A549 (cell line): ENCODE data around the gene BMP3.

Experiments
- CEBPB ChIP-seq, 2 experiments: fragments of >200 bp in 1 of 2; sonication (Bioruptor Twin) in 1 of 2; formaldehyde crosslinking in 1 of 2; IDR thresholded peaks; 2 replicates each; pipeline ENCODE4 v1.6.1; 2012 to 2016
- EP300 ChIP-seq, 2 experiments: fragments of >200 bp; sonication (Bioruptor Twin); formaldehyde crosslinking; IDR thresholded peaks; 2 replicates in 1 of 2; 3 replicates in 1 of 2; pipeline ENCODE4 v1.6.1; 2016 to 2017
- ESRRA ChIP-seq: fragments of 150-350 bp; IDR thresholded peaks from 2 replicates; pipeline ENCODE4 v1.6.1; 2014; ENCODE audit warnings: mild to moderate bottlenecking, low read length, borderline replicate concordance
- JUNB ChIP-seq: fragments of >200 bp; sonication (Bioruptor Twin); formaldehyde crosslinking; IDR thresholded peaks from 2 replicates; pipeline ENCODE4 v1.6.1; 2016
- POLR2A ChIP-seq: IDR thresholded peaks from 2 replicates; pipeline ENCODE4 v1.6.1; 2012; ENCODE audit warnings: mild to moderate bottlenecking, low read length
- RAD21 ChIP-seq, 2 experiments: fragments of >200 bp in 1 of 2; sonication (Bioruptor Twin) in 1 of 2; formaldehyde crosslinking in 1 of 2; IDR thresholded peaks in 1 of 2; conservative IDR thresholded peaks in 1 of 2; 2 replicates in 1 of 2; 3 replicates in 1 of 2; pipeline ENCODE4 v1.6.1; 2012 to 2018; ENCODE audit warnings: inconsistent platforms in 1 of 2
- RCOR1 ChIP-seq: fragments of 150-350 bp; IDR thresholded peaks from 2 replicates; pipeline ENCODE4 v1.6.1; 2014; ENCODE audit warnings: antibody characterized with exemption, low read length, low read depth
- REST ChIP-seq: fragments of 200-600 bp; sonication (generic); IDR thresholded peaks from 2 replicates; pipeline ENCODE4 v1.6.1; 2016; ENCODE audit warnings: antibody characterized with exemption, mild to moderate bottlenecking, moderate library complexity
- RNF2 ChIP-seq: fragments of 200-600 bp; sonication (generic); IDR thresholded peaks from 2 replicates; pipeline ENCODE4 v1.6.1; 2016; ENCODE audit warnings: low read depth, mild to moderate bottlenecking, antibody characterized with exemption, moderate library complexity, borderline replicate concordance
- SREBF2 ChIP-seq: fragments of 450-650 bp; IDR thresholded peaks from 2 replicates; pipeline ENCODE4 v1.6.1; 2014; ENCODE audit warnings: mild to moderate bottlenecking, moderate library complexity
- TFCP2L1 ChIP-seq: fragments of 250-450 bp; sonication (Bioruptor Pico); IDR thresholded peaks from 2 replicates; pipeline ENCODE4 v1.5.0; 2021; ENCODE audit warnings: mild to moderate bottlenecking
- TF ChIP-seq, protein P1 (sequence below): fragments of >200 bp; sonication (Bioruptor Twin); formaldehyde crosslinking; IDR thresholded peaks from 3 replicates; pipeline ENCODE4 v1.5.1; 2016
- TF ChIP-seq, protein P2 (sequence below): fragments of 250-450 bp; sonication (Bioruptor Pico); IDR thresholded peaks from 2 replicates; pipeline ENCODE4 v1.5.0; 2021; ENCODE audit warnings: mild to moderate bottlenecking, moderate library complexity, borderline replicate concordance

- TF ChIP-seq, protein P1, sequence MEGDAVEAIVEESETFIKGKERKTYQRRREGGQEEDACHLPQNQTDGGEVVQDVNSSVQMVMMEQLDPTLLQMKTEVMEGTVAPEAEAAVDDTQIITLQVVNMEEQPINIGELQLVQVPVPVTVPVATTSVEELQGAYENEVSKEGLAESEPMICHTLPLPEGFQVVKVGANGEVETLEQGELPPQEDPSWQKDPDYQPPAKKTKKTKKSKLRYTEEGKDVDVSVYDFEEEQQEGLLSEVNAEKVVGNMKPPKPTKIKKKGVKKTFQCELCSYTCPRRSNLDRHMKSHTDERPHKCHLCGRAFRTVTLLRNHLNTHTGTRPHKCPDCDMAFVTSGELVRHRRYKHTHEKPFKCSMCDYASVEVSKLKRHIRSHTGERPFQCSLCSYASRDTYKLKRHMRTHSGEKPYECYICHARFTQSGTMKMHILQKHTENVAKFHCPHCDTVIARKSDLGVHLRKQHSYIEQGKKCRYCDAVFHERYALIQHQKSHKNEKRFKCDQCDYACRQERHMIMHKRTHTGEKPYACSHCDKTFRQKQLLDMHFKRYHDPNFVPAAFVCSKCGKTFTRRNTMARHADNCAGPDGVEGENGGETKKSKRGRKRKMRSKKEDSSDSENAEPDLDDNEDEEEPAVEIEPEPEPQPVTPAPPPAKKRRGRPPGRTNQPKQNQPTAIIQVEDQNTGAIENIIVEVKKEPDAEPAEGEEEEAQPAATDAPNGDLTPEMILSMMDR = no peak
- TF ChIP-seq RNF2 = no peak
- TF ChIP-seq RCOR1 = no peak
- no peak for TF ChIP-seq POLR2A
- TF ChIP-seq, protein P2, sequence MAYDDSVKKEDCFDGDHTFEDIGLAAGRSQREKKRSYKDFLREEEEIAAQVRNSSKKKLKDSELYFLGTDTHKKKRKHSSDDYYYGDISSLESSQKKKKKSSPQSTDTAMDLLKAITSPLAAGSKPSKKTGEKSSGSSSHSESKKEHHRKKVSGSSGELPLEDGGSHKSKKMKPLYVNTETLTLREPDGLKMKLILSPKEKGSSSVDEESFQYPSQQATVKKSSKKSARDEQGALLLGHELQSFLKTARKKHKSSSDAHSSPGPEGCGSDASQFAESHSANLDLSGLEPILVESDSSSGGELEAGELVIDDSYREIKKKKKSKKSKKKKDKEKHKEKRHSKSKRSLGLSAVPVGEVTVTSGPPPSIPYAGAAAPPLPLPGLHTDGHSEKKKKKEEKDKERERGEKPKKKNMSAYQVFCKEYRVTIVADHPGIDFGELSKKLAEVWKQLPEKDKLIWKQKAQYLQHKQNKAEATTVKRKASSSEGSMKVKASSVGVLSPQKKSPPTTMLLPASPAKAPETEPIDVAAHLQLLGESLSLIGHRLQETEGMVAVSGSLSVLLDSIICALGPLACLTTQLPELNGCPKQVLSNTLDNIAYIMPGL (CRISPR knock-in tag) = no peak
- no peak for TF ChIP-seq CEBPB (IDR thresholded peaks at IDR 0.05)
- no peak for TF ChIP-seq RAD21 (conservative IDR thresholded peaks at IDR 0.05 in 1 of 2, IDR thresholded peaks at IDR 0.05 in 1 of 2)
- TF ChIP-seq EP300 (IDR thresholded peaks at IDR 0.05) = no peak
- no peak for TF ChIP-seq SREBF2
- TF ChIP-seq JUNB = no peak
- TF ChIP-seq ESRRA = no peak
- TF ChIP-seq TFCP2L1 (CRISPR knock-in tag) = no peak
- no peak for TF ChIP-seq REST
Measured at GRCh38 chr4:81038636-81039350, 8.3 kb downstream of the BMP3 start.
